ENCODE measurements around the gene MPP1.

The MPP1 gene

DNA sequence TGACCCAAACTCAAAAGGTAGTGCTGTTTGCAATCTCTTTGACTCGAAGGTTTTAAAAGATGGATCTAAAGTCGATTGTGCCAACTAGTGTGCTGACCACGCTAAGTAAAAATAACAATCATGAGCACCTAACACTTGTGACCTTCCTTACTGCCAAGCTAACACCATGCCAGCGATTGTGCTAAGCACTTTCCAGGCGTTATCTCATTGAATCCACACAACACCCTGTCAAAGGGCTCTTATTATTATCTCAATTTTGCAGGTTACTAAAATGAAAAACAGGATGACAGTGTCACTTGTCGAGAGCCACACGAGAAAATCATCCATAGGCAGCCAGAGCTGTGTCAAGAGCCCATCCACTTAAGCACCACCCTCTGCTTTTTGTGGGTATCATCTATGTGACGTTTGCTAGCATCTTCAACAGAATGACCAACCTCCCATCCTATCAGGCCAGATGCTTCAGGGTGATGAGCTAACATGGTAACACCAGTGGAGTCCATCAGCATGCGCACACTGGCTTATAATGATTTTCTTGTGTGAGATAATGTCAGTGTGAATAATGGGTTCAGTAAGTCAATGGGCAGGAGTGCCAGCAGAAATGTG is 53.5 kb downstream of the MPP1 start:
- Histone ChIP-seq H3K4me3 (replicated peaks; ENCODE audit: insufficient read depth, low read length) (no peak overlapping the region; the same call in 1 of the 2 replicates), H3K27me3 (ENCODE audit: insufficient read depth, poor library complexity, severe bottlenecking) (no peaks in the 10 kb centered on the region), H3K27ac (replicated peaks) (peak overlapping the region; percentile 86)
- TF ChIP-seq, protein P1, sequence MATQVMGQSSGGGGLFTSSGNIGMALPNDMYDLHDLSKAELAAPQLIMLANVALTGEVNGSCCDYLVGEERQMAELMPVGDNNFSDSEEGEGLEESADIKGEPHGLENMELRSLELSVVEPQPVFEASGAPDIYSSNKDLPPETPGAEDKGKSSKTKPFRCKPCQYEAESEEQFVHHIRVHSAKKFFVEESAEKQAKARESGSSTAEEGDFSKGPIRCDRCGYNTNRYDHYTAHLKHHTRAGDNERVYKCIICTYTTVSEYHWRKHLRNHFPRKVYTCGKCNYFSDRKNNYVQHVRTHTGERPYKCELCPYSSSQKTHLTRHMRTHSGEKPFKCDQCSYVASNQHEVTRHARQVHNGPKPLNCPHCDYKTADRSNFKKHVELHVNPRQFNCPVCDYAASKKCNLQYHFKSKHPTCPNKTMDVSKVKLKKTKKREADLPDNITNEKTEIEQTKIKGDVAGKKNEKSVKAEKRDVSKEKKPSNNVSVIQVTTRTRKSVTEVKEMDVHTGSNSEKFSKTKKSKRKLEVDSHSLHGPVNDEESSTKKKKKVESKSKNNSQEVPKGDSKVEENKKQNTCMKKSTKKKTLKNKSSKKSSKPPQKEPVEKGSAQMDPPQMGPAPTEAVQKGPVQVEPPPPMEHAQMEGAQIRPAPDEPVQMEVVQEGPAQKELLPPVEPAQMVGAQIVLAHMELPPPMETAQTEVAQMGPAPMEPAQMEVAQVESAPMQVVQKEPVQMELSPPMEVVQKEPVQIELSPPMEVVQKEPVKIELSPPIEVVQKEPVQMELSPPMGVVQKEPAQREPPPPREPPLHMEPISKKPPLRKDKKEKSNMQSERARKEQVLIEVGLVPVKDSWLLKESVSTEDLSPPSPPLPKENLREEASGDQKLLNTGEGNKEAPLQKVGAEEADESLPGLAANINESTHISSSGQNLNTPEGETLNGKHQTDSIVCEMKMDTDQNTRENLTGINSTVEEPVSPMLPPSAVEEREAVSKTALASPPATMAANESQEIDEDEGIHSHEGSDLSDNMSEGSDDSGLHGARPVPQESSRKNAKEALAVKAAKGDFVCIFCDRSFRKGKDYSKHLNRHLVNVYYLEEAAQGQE (IDR thresholded peaks at IDR 0.05; ENCODE audit: insufficient replicate concordance, low read depth): no peak
- TF ChIP-seq, protein P2, sequence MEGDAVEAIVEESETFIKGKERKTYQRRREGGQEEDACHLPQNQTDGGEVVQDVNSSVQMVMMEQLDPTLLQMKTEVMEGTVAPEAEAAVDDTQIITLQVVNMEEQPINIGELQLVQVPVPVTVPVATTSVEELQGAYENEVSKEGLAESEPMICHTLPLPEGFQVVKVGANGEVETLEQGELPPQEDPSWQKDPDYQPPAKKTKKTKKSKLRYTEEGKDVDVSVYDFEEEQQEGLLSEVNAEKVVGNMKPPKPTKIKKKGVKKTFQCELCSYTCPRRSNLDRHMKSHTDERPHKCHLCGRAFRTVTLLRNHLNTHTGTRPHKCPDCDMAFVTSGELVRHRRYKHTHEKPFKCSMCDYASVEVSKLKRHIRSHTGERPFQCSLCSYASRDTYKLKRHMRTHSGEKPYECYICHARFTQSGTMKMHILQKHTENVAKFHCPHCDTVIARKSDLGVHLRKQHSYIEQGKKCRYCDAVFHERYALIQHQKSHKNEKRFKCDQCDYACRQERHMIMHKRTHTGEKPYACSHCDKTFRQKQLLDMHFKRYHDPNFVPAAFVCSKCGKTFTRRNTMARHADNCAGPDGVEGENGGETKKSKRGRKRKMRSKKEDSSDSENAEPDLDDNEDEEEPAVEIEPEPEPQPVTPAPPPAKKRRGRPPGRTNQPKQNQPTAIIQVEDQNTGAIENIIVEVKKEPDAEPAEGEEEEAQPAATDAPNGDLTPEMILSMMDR (IDR thresholded peaks at IDR 0.05; ENCODE audit: insufficient read depth, low read length): no peak
- TF ChIP-seq GABPA (IDR thresholded peaks at IDR 0.05; ENCODE audit: low read depth) (no peak), SPI1 (IDR thresholded peaks at IDR 0.05; ENCODE audit: borderline replicate concordance, low read depth) (no peak), POLR2AphosphoS5 (IDR thresholded peaks at IDR 0.05; ENCODE audit: low read depth) (no peak)
- no peak for DNase-seq (ENCODE audit: low read depth in 1 of 2, low spot score in 1 of 2)

DNA sequence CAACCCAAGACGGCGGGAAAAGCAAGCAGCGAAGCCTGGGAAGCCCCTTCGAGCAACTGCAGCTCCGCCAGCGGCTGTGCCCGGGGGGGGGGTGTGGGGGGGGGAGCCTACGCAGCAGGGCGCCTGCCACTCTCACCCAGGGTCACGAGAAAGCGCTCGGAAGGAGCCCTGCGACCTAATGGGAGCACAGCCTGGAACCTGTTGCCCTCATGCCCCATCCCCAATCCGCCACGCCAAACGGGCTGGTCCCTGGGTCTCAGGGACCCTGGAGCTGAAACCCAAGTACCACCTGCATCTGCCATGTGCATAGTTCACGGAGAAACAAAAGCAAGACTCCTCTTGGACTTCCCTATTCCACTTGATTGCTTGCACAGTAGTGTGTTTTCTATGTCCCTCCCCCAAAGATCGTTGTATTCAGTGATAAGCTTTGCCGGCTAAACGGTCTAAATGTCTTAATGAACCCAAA is 54.0 kb downstream of the MPP1 start:
- peak overlapping the region; percentile 86 for H3K27ac ChIP-seq (replicated peaks)
- peak overlapping the region; percentile 60 for H3K4me3 ChIP-seq (replicated peaks; ENCODE audit: insufficient read depth, low read length)
- DNase-seq (ENCODE audit: low read depth in 1 of 2, low spot score in 1 of 2): no peak
- no peaks in the 10 kb centered on the region for H3K27me3 ChIP-seq (ENCODE audit: insufficient read depth, poor library complexity, severe bottlenecking)
- TF ChIP-seq, protein P2 (IDR thresholded peaks at IDR 0.05; ENCODE audit: insufficient read depth, low read length): no peak
- TF ChIP-seq SPI1 (IDR thresholded peaks at IDR 0.05; ENCODE audit: borderline replicate concordance, low read depth) (peak; percentile 76), GABPA (IDR thresholded peaks at IDR 0.05; ENCODE audit: low read depth) (no peak), POLR2AphosphoS5 (IDR thresholded peaks at IDR 0.05; ENCODE audit: low read depth) (peak; percentile 62; the same call in 1 of the 2 replicates)
- TF ChIP-seq, protein P1 (IDR thresholded peaks at IDR 0.05; ENCODE audit: insufficient replicate concordance, low read depth): peak; percentile 35

DNA sequence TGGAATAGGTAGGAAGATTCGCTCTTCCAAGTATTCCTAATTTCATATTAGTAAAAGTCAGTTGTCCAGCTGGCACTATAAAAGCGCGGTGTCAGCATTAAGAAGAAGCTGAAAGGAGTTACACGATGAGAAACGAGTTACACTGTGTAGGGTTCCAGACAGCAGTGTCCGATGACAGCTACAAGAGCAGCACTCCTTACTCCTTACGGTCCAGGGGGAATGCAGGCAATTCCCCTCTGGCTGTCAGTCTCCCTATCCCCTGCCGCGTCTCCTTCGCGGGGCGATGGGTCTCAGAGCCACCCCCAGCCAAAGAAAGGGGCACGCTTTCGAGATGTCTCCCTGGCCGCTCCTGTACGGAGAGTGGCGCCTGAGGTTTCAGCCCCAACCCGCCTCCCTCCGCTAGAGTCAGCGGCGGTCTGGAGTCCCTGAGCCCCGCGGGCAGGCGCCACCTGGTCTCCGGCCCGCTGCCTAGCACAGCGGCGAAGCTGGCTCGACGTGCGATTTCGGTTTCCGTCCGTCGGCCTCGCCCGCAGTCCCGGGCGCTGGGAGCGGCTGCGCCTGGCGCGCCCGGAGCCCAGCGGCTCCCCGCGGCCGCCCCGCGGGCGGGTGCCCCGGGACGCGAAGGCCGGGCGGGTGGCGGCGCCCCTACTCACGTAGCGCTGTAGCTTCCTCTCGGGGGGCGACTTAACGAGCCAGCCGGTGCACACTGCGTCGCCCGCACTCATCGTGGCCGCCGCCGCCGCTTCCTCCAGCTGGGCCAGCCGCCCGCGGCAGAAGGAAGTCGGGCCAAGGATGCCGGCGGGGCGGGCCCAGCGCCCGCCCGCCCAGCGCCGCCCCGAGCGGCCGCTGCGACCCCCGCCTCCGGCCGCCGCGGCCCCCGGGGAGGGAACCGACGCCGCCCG is 54.7 kb downstream of the MPP1 start, which contains the start of gene GAB3:
GAB3 (minus strand) TSS at position 777 of the 902 bp plus-strand sequence; CDS start at position 725, 52 bp downstream.
- TF ChIP-seq POLR2AphosphoS5 (IDR thresholded peaks at IDR 0.05; ENCODE audit: low read depth): no peak
- TF ChIP-seq GABPA (IDR thresholded peaks at IDR 0.05; ENCODE audit: low read depth): no peak
- 0 out of 2 replicates have a peak, but pooled peaks have one; percentile 22 for TF ChIP-seq SPI1 (IDR thresholded peaks at IDR 0.05; ENCODE audit: borderline replicate concordance, low read depth)
- no peaks in the 10 kb centered on the region for H3K27me3 ChIP-seq (ENCODE audit: insufficient read depth, poor library complexity, severe bottlenecking)
- H3K27ac ChIP-seq (replicated peaks): peak within 1 kb of the TSS; percentile 86
- no peak for DNase-seq (ENCODE audit: low read depth in 1 of 2, low spot score in 1 of 2)
- H3K4me3 ChIP-seq (replicated peaks; ENCODE audit: insufficient read depth, low read length): peak within 1 kb of the TSS; percentile 60

DNA sequence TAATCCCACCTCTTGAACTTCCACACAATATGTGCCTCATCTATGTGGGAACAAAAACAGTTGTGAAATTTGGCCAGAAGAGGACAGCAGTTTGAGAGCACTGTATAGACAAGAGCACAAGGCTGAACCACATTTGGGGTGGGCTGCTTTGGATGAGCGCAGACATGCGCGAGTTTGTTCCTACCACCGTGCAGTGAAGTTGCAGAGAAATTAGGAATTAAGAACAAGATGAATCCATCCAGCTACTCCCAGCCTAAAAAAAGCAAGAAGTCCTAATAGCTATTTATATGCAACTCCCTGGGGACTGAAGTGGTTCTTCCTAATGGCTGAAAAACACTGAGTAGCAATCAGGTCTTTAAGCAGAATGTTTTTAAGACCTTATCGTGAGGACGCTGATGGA is 55.4 kb downstream of the MPP1 start:
- H3K27ac ChIP-seq (replicated peaks): peak overlapping the region; percentile 86
- no peak for DNase-seq (ENCODE audit: low read depth in 1 of 2, low spot score in 1 of 2)
- TF ChIP-seq SPI1 (IDR thresholded peaks at IDR 0.05; ENCODE audit: borderline replicate concordance, low read depth): no peak
- TF ChIP-seq, protein P2 (IDR thresholded peaks at IDR 0.05; ENCODE audit: insufficient read depth, low read length): no peak
- TF ChIP-seq GABPA (IDR thresholded peaks at IDR 0.05; ENCODE audit: low read depth): no peak
- TF ChIP-seq POLR2AphosphoS5 (IDR thresholded peaks at IDR 0.05; ENCODE audit: low read depth): no peak
- TF ChIP-seq, protein P1 (IDR thresholded peaks at IDR 0.05; ENCODE audit: insufficient replicate concordance, low read depth): no peak
- H3K4me3 ChIP-seq (replicated peaks; ENCODE audit: insufficient read depth, low read length): peak overlapping the region; percentile 60
- no peaks in the 10 kb centered on the region for H3K27me3 ChIP-seq (ENCODE audit: insufficient read depth, poor library complexity, severe bottlenecking)

All from HL-60 (cell line).